ENCODE measurements around the gene TBC1D30.

GRCh38 chr12:64837427-64837826 is 13.0 kb downstream of the TBC1D30 start:
- TF ChIP-seq POLR2A (IDR thresholded peaks at IDR 0.05) (no peak), CTCF (IDR thresholded peaks at IDR 0.05) (no peak)

Measured in suprapubic skin (tissue), 3 donors.